ENCODE measurements around the gene HYI.

- TF ChIP-seq TARDBP (IDR thresholded peaks at IDR 0.05) (no peak), ELF4 (IDR thresholded peaks at IDR 0.05) (no peak), L3MBTL2 (conservative IDR thresholded peaks at IDR 0.05) (no peak), SP1 (IDR thresholded peaks at IDR 0.05) (no peak), FOXK2 (IDR thresholded peaks at IDR 0.05) (no peak), FOXA1 (IDR thresholded peaks at IDR 0.05) (no peak), BHLHE40 (IDR thresholded peaks at IDR 0.05; ENCODE audit: borderline replicate concordance) (no peak), PKNOX1 (IDR thresholded peaks at IDR 0.05) (no peak), FOXM1 (IDR thresholded peaks at IDR 0.05; ENCODE audit: borderline replicate concordance) (no peak), ZNF384 (IDR thresholded peaks at IDR 0.05) (no peak)
Measured at GRCh38 chr1:43436371-43436770, 17.4 kb downstream of the HYI start.

All from HEK293T (cell line).